Putamen (tissue), 1 donor: ENCODE measurements around the gene IGSF21.
"Not testable (repeated sequence)": the region's sequence is repeated elsewhere in the genome, so short reads cannot be mapped to it uniquely, and the experiment has no call there.

Source experiments
- DNase-seq: peaks from one replicate; pipeline ENCODE4 v3.0.0-alpha.2; 2016; ENCODE audit warnings: low spot score

Gene IGSF21

GRCh38 chr1:18145851-18146618 is 38.4 kb downstream of the IGSF21 start:
- no peak for DNase-seq

- no peak for DNase-seq
These were observed 39.3 kb downstream of the IGSF21 start for GRCh38 chr1:18146886-18147285.

- DNase-seq: no peak
These were observed 40.1 kb downstream of the IGSF21 start for GRCh38 chr1:18147672-18148071.

GRCh38 chr1:18148461-18148860 is 40.9 kb downstream of the IGSF21 start:
- no peak for DNase-seq

- DNase-seq: no peak
These were observed 41.5 kb downstream of the IGSF21 start for GRCh38 chr1:18149027-18149641.

- DNase-seq: no peak
These were observed 44.0 kb downstream of the IGSF21 start for GRCh38 chr1:18151436-18152122.

GRCh38 chr1:18154430-18155194 is 47.0 kb downstream of the IGSF21 start:
- no peak for DNase-seq

GRCh38 chr1:18155881-18156385 is 48.3 kb downstream of the IGSF21 start:
- no peak for DNase-seq

- no peak for DNase-seq
These were observed 49.8 kb downstream of the IGSF21 start for GRCh38 chr1:18157352-18157751.

GRCh38 chr1:18157968-18158367 is 50.4 kb downstream of the IGSF21 start:
- no peak for DNase-seq

GRCh38 chr1:18158714-18159113 is 51.1 kb downstream of the IGSF21 start:
- DNase-seq: no peak

GRCh38 chr1:18160290-18160942 is 52.8 kb downstream of the IGSF21 start:
- DNase-seq: peak; percentile 42

GRCh38 chr1:18161690-18162089 is 54.1 kb downstream of the IGSF21 start:
- DNase-seq: no peak

- DNase-seq: not testable (repeated sequence)
These were observed 58.0 kb downstream of the IGSF21 start for GRCh38 chr1:18165640-18166039.

GRCh38 chr1:18166341-18166740 is 58.7 kb downstream of the IGSF21 start:
- no peak for DNase-seq

- DNase-seq: no peak
These were observed 59.3 kb downstream of the IGSF21 start for GRCh38 chr1:18166929-18167328.

- DNase-seq: no peak
These were observed 62.8 kb downstream of the IGSF21 start for GRCh38 chr1:18170444-18170843.

- DNase-seq: no peak
These were observed 66.4 kb downstream of the IGSF21 start for GRCh38 chr1:18174037-18174436.

- DNase-seq: no peak
These were observed 67.5 kb downstream of the IGSF21 start for GRCh38 chr1:18175051-18175450.

GRCh38 chr1:18175530-18176377 is 68.2 kb downstream of the IGSF21 start:
- DNase-seq: no peak

GRCh38 chr1:18176619-18177018 is 69.0 kb downstream of the IGSF21 start:
- no peak for DNase-seq
